Measurements from ENCODE around the gene SLX4IP.
A peak's percentile ranks its signal among the peaks of the same experiment; 100 is the strongest.

The SLX4IP gene

DNA sequence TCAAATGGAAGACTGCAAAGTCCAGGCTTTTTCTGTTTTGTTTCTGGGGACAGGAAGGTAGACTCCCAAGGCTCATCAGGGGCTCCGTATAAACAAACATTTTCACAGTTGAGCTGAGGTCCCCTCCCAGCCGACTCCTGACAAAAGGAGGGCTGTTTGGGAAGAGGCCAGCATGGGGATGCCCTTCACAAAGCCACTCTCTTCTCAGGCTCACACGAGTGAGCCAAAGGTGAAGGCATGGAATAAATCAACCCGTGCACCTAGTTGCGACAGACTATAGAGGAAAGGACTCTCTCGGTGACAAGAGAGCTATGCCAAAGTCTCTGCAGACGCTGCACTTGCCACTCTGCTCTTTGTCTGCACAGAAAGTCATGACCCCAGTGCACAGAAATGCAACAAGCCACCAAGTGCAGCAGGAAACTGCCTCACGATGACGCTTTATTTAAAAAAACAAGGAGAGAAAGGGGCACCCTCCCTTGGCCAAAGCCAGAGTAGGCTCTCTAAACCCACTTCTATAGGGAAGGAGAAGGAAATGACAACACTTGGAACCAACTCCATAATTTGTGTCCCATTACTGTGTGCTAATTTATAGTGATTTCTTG lies 217.7 kb downstream of the SLX4IP start:
- Histone ChIP-seq H3K4me3 (ENCODE audit: low read length) (no peak overlapping the region), H3K4me1 (ENCODE audit: control insufficient read depth, insufficient read depth, low read length) (peaks cover 48% of the 10 kb centered on the region), H3K36me3 (ENCODE audit: control insufficient read depth, insufficient read depth, low read length) (peaks cover 40% of the 10 kb centered on the region), H3K27ac (ENCODE audit: low read depth, low read length) (peak overlapping the region; percentile 78), H3K9ac (ENCODE audit: low read length) (no peak overlapping the region), H3K27me3 (ENCODE audit: control insufficient read depth, insufficient read depth, low read length) (no peaks in the 10 kb centered on the region)

- Histone ChIP-seq H3K27ac (ENCODE audit: low read depth, low read length) (peak overlapping the region; percentile 78), H3K4me1 (ENCODE audit: control insufficient read depth, insufficient read depth, low read length) (peaks cover 52% of the 10 kb centered on the region), H3K4me3 (ENCODE audit: low read length) (peak overlapping the region; percentile 14), H3K9ac (ENCODE audit: low read length) (no peak overlapping the region), H3K27me3 (ENCODE audit: control insufficient read depth, insufficient read depth, low read length) (no peaks in the 10 kb centered on the region), H3K36me3 (ENCODE audit: control insufficient read depth, insufficient read depth, low read length) (peaks cover 39% of the 10 kb centered on the region)
Observed at GRCh38 chr20:10653599-10654249, 218.6 kb downstream of the SLX4IP start.

DNA sequence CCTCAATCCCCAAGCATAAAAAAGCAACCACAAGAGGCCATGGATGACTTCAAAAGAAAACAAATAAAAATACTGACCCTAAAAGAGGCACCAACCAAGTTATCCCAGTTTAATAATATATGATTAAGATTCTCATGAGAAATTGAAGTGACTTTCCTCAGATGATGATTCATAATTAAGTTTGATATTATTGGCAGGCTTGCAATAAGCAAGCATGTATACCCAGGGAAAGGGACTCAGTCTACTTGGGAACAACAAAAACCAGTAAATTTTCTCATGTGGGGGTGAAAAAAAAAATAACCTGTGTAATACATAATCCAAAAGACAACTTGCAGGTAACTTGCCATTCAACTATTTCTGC lies 219.1 kb downstream of the SLX4IP start:
- no peaks in the 10 kb centered on the region for H3K27me3 ChIP-seq (ENCODE audit: control insufficient read depth, insufficient read depth, low read length)
- H3K4me3 ChIP-seq (ENCODE audit: low read length): peak overlapping the region; percentile 27
- no peak overlapping the region for H3K9ac ChIP-seq (ENCODE audit: low read length)
- peaks cover 57% of the 10 kb centered on the region for H3K4me1 ChIP-seq (ENCODE audit: control insufficient read depth, insufficient read depth, low read length)
- H3K27ac ChIP-seq (ENCODE audit: low read depth, low read length): peak overlapping the region; percentile 78
- H3K36me3 ChIP-seq (ENCODE audit: control insufficient read depth, insufficient read depth, low read length): peaks cover 39% of the 10 kb centered on the region

GRCh38 chr20:10654630-10655029 lies 219.5 kb downstream of the SLX4IP start:
- Histone ChIP-seq H3K4me3 (ENCODE audit: low read length) (peak overlapping the region; percentile 27), H3K36me3 (ENCODE audit: control insufficient read depth, insufficient read depth, low read length) (peaks cover 39% of the 10 kb centered on the region), H3K27me3 (ENCODE audit: control insufficient read depth, insufficient read depth, low read length) (no peaks in the 10 kb centered on the region), H3K9ac (ENCODE audit: low read length) (no peak overlapping the region), H3K27ac (ENCODE audit: low read depth, low read length) (peak overlapping the region; percentile 78), H3K4me1 (ENCODE audit: control insufficient read depth, insufficient read depth, low read length) (peaks cover 57% of the 10 kb centered on the region)

DNA sequence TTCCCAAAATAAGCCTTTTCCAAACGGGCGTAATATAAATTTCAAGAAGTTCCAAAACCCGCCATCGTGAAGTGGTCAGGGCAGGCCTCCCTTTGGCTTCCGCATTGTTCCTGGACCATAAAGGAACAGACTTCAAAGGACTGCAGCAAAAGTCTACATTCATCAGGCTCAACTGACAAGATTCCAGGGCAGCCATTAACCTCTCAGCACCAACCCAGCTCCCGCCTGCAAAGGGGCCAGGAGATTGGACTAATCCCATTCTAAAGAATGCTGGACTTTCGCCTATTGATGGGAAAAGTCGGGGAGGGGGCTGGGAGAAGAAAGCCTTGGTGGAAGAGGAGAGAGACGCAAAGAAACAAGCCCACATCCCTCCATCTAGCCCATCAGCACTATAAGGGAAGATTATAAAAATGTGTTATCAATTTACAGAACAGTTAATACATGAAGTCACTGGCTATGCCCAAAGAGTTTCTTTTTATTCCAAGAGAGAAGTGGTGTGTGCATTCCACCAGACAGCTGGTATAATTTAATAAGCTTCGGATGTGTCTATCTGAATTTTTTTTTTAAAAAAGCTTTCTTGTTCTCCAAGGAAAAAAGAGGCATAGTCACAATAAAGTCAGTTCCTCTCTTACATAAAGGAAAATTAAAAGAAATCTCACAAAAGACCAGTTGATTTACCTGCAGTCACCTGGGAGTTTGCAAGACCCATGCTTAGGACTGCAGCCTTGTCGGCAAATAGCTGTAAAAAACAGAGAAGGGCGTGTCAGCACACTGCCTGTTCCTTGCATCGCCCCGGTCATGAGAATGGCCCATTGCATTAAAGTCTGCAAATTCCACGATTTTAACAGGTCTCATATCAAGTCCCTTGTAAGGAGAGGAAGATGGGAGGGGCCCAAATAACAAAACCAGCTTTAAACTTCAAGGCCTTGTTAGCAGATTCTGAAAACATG lies 220.9 kb downstream of the SLX4IP start:
- Histone ChIP-seq H3K27ac (ENCODE audit: low read depth, low read length) (peak overlapping the region; percentile 78), H3K36me3 (ENCODE audit: control insufficient read depth, insufficient read depth, low read length) (peaks cover 27% of the 10 kb centered on the region), H3K4me1 (ENCODE audit: control insufficient read depth, insufficient read depth, low read length) (peaks cover 66% of the 10 kb centered on the region), H3K4me3 (ENCODE audit: low read length) (no peak overlapping the region), H3K9ac (ENCODE audit: low read length) (no peak overlapping the region), H3K27me3 (ENCODE audit: control insufficient read depth, insufficient read depth, low read length) (no peaks in the 10 kb centered on the region)

DNA sequence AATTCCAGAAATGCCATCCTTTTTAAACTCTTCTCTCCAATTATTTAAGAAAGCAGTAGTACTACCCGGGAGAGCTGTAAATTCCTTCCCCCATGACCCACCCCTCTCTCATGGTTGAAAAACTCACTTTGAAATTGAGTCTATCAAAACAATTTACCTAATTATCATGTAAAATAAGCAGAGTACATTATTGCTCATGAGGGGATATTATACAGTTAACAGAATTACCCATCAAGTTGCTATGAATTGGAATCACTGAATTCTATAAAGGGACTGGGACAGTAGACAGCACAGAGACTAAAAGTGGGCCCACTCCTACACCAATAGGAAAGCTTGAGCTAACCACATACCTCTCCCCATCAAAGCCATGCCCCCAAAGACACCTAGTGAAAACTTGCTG lies 222.3 kb downstream of the SLX4IP start:
- Histone ChIP-seq H3K4me1 (ENCODE audit: control insufficient read depth, insufficient read depth, low read length) (peaks cover 57% of the 10 kb centered on the region), H3K27me3 (ENCODE audit: control insufficient read depth, insufficient read depth, low read length) (peaks cover 2% of the 10 kb centered on the region), H3K4me3 (ENCODE audit: low read length) (no peak overlapping the region), H3K9ac (ENCODE audit: low read length) (no peak overlapping the region), H3K27ac (ENCODE audit: low read depth, low read length) (no peak overlapping the region), H3K36me3 (ENCODE audit: control insufficient read depth, insufficient read depth, low read length) (peaks cover 27% of the 10 kb centered on the region)

DNA sequence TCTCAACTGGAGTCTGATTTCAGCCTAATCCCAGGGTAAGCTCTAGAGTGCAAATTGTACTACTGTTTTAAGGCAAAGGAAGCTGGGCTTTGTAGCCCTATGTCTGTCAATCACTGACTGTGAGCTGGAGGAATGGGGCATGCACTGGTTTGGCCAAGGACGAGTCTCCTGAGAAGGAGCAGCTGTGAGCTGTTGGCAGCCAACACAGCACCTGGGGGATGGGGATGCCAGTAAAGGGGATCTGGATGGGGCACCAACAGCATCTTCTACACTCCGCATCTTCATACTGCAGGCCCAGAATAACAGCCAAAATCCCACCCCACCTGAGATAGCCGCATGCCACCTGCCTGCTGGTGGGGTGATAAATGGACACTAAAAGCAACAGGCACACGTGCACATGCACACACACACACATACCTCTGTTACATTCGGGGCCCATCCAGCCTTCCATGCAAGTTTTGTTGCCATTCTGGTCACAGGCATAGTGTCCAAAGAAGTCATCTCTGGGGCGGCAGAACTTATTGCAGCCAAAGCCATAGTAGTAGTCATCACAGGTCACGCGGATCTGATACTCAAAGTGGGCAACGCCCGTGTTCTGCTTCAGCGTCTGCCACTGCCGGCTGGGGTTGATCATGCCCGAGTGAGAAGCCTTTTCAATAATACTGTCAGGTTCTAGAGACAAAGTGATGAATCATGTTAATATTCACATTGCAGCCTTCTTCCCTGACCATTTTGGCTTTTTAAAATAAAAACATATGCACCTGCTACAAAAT lies 223.1 kb downstream of the SLX4IP start:
- peaks cover 49% of the 10 kb centered on the region for H3K4me1 ChIP-seq (ENCODE audit: control insufficient read depth, insufficient read depth, low read length)

DNA sequence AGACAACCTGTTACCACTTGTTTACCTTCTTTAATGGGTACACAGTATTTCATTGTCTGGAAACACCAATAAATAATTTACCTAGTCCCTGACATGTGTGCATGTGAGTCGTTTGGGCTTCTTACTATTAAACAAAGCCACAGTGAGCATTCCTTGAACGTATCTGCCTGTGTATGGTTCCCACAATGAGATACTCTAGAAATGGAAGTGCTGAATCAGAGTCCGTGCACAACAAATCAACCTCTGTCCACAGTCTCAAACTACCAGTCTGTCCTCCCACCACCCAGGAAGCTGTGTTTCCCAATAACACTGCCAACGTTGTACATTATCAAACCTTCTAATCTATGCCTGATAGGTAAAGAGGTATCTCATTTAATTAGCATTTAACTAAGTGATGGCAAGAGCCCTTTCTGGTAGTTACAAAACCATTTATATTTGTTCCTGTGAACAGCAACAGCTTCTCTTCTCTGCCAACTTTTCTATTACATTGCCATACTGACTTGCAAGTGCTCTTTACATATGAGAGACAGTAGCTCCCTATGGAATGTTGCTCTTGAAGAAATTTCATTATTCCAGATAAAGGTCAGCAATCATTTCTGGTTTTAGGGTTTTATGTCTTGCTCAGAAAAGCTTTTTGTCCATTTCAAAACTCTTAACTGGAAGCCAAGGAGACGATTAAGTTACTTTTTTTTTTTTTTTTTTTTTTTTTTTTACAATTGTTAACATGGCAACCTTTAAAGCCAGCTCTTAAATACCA lies 223.9 kb downstream of the SLX4IP start:
- peaks cover 45% of the 10 kb centered on the region for H3K4me1 ChIP-seq (ENCODE audit: control insufficient read depth, insufficient read depth, low read length)
- no peak overlapping the region for H3K9ac ChIP-seq (ENCODE audit: low read length)
- peaks cover 29% of the 10 kb centered on the region for H3K36me3 ChIP-seq (ENCODE audit: control insufficient read depth, insufficient read depth, low read length)
- H3K4me3 ChIP-seq (ENCODE audit: low read length): no peak overlapping the region
- H3K27ac ChIP-seq (ENCODE audit: low read depth, low read length): peak overlapping the region; percentile 52
- H3K27me3 ChIP-seq (ENCODE audit: control insufficient read depth, insufficient read depth, low read length): peaks cover 2% of the 10 kb centered on the region

More for the DNA sequence above, 223.1 kb downstream of the SLX4IP start:
- H3K36me3 ChIP-seq (ENCODE audit: control insufficient read depth, insufficient read depth, low read length): peaks cover 26% of the 10 kb centered on the region
- peaks cover 2% of the 10 kb centered on the region for H3K27me3 ChIP-seq (ENCODE audit: control insufficient read depth, insufficient read depth, low read length)
- peak overlapping the region; percentile 26 for H3K27ac ChIP-seq (ENCODE audit: low read depth, low read length)
- no peak overlapping the region for H3K4me3 ChIP-seq (ENCODE audit: low read length)
- H3K9ac ChIP-seq (ENCODE audit: low read length): no peak overlapping the region

- Histone ChIP-seq H3K36me3 (ENCODE audit: control insufficient read depth, insufficient read depth, low read length) (peaks cover 29% of the 10 kb centered on the region), H3K9ac (ENCODE audit: low read length) (no peak overlapping the region), H3K27ac (ENCODE audit: low read depth, low read length) (peak overlapping the region; percentile 74), H3K27me3 (ENCODE audit: control insufficient read depth, insufficient read depth, low read length) (peaks cover 2% of the 10 kb centered on the region), H3K4me1 (ENCODE audit: control insufficient read depth, insufficient read depth, low read length) (peaks cover 41% of the 10 kb centered on the region), H3K4me3 (ENCODE audit: low read length) (no peak overlapping the region)
Observed at GRCh38 chr20:10659651-10660601, 224.8 kb downstream of the SLX4IP start.

DNA sequence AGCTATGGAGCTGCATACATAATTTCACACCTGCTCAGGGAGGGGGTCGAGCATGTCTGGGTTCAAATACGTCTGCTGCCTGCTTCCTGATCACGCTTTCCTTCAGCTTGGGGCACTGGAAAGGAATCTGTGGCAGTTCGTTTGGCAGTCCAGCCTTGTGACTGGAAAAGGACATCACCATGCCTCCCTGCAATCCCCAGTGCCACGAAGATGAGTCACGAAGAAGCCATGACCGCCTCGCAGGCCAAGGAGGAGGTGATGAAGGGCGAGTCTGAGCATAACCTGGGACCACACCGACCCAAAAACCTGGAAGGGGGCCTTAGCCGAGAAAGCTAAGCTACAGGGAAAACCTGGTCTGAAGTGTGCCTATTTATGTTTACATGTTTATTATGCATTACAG lies 225.6 kb downstream of the SLX4IP start:
- peak overlapping the region; percentile 74 for H3K27ac ChIP-seq (ENCODE audit: low read depth, low read length)
- H3K9ac ChIP-seq (ENCODE audit: low read length): no peak overlapping the region
- H3K27me3 ChIP-seq (ENCODE audit: control insufficient read depth, insufficient read depth, low read length): peaks cover 2% of the 10 kb centered on the region
- H3K4me1 ChIP-seq (ENCODE audit: control insufficient read depth, insufficient read depth, low read length): peaks cover 41% of the 10 kb centered on the region
- H3K4me3 ChIP-seq (ENCODE audit: low read length): no peak overlapping the region
- H3K36me3 ChIP-seq (ENCODE audit: control insufficient read depth, insufficient read depth, low read length): peaks cover 23% of the 10 kb centered on the region

GRCh38 chr20:10661261-10661660 lies 226.2 kb downstream of the SLX4IP start:
- peak overlapping the region; percentile 74 for H3K27ac ChIP-seq (ENCODE audit: low read depth, low read length)
- peaks cover 2% of the 10 kb centered on the region for H3K27me3 ChIP-seq (ENCODE audit: control insufficient read depth, insufficient read depth, low read length)
- no peak overlapping the region for H3K4me3 ChIP-seq (ENCODE audit: low read length)
- H3K36me3 ChIP-seq (ENCODE audit: control insufficient read depth, insufficient read depth, low read length): peaks cover 20% of the 10 kb centered on the region
- H3K4me1 ChIP-seq (ENCODE audit: control insufficient read depth, insufficient read depth, low read length): peaks cover 46% of the 10 kb centered on the region
- no peak overlapping the region for H3K9ac ChIP-seq (ENCODE audit: low read length)

All from rectal smooth muscle tissue (tissue), 1 donor.